Posterior cingulate gyrus (tissue), 11 donors: ENCODE results near the gene CHCHD10.

Experiments used
- DNase-seq, 10 donors: peaks; one replicate each; pipeline versions ENCODE4 v3.0.0 to v3.0.0-alpha.2; 2020 to 2021; ENCODE audit warnings: mixed read lengths in 3 of 10
- intact Hi-C: fragments of 100-400 bp; cut with DNase I; formaldehyde crosslinking; loops from one replicate; pipeline ENCODE4 v1.15.1; 2023

Gene CHCHD10

GRCh38 chr22:23767673-23768548, at the start of gene CHCHD10:
TSS of gene CHCHD10 (minus strand) at chr22:23767972. CDS start at chr22:23767874, 98 bp downstream.
- peak; percentile 79 to 98 (median 90) for DNase-seq
- intact Hi-C loops: loop anchor here (5.0 kb wide), 1 partner anchor 79 kb away; no protein-coding TSS in a partner anchor

GRCh38 chr22:23817146-23817545, 49.4 kb upstream of the CHCHD10 start:
- DNase-seq: peak in 1 of 10 donors; percentile 71
- intact Hi-C loops: no loop called here

GRCh38 chr22:23816156-23816976, 48.6 kb upstream of the CHCHD10 start:
- DNase-seq: peak in 9 of 10 donors; percentile 43 to 92 (median 59)
- intact Hi-C loops: no loop called here

- intact Hi-C loops: no loop called here
- peak in 1 of 10 donors; percentile 24 for DNase-seq
These were observed 47.9 kb upstream of the CHCHD10 start for GRCh38 chr22:23815541-23816155.

GRCh38 chr22:23812378-23812777, 44.6 kb upstream of the CHCHD10 start:
- intact Hi-C loops: no loop called here
- DNase-seq: no peak

GRCh38 chr22:23806837-23807236, 39.1 kb upstream of the CHCHD10 start:
- no peak for DNase-seq
- intact Hi-C loops: no loop called here

- DNase-seq: peak in 3 of 10 donors; percentile 10 to 42 (median 22)
These were observed 37.1 kb upstream of the CHCHD10 start for GRCh38 chr22:23804781-23805291.

GRCh38 chr22:23803001-23803819, 35.4 kb upstream of the CHCHD10 start:
- intact Hi-C loops: no loop called here
- peak in 3 of 10 donors; percentile 59 to 73 (median 62) for DNase-seq

More at GRCh38 chr22:23804781-23805291, 37.1 kb upstream of the CHCHD10 start:
- intact Hi-C loops: no loop called here

- peak in 2 of 10 donors; percentile 58 to 59 for DNase-seq
- intact Hi-C loops: no loop called here
These were observed 34.2 kb upstream of the CHCHD10 start for GRCh38 chr22:23801886-23802377.

GRCh38 chr22:23801238-23801821, 33.6 kb upstream of the CHCHD10 start:
- DNase-seq: peak in 2 of 10 donors; percentile 20 to 39
- intact Hi-C loops: no loop called here

- peak in 2 of 10 donors; percentile 47 to 63 for DNase-seq
- intact Hi-C loops: no loop called here
These were observed 32.8 kb upstream of the CHCHD10 start for GRCh38 chr22:23800297-23801237.

GRCh38 chr22:23796461-23796860, 28.7 kb upstream of the CHCHD10 start:
- intact Hi-C loops: no loop called here
- no peak for DNase-seq

GRCh38 chr22:23793326-23793725, 25.6 kb upstream of the CHCHD10 start:
- DNase-seq: peak in 2 of 10 donors; percentile 22 to 27
- intact Hi-C loops: no loop called here

- DNase-seq: peak in 1 of 10 donors; percentile 40
- intact Hi-C loops: no loop called here
These were observed 24.2 kb upstream of the CHCHD10 start for GRCh38 chr22:23791738-23792645.

GRCh38 chr22:23790819-23791737, 23.3 kb upstream of the CHCHD10 start:
- peak in 2 of 10 donors; percentile 19 to 42 for DNase-seq
- intact Hi-C loops: no loop called here

- intact Hi-C loops: no loop called here
- peak in 3 of 10 donors; percentile 40 to 81 (median 52) for DNase-seq
These were observed 21.9 kb upstream of the CHCHD10 start for GRCh38 chr22:23789638-23790037.
